Heart right ventricle (tissue), 16 donors: ENCODE results near the gene HDHD2. TPM values are rescaled to one million over a fixed set of nuclear protein-coding genes. Genes with fewer than 3 reads are reported as not detected.

ENCODE experiments used
- ATAC-seq, 8 donors: fragments of 200-7000 bp; cut with Tn5 transposase; one replicate each; pipeline ENCODE4 v1.9.1; 2020; ENCODE audit warnings: mild to moderate bottlenecking in 8 of 8, moderate library complexity in 8 of 8, moderate number of reproducible peaks in 1 of 8
- DNase-seq, 2 donors: peaks; one replicate each; pipeline ENCODE4 v3.0.0-alpha.2; 2020
- H3K27ac ChIP-seq, 10 donors: fragments of 200-600 bp; sonication (generic) in 2 of 10; one replicate each; pipeline versions ENCODE4 v1.5.0 to v1.8.0; 2020 to 2022; ENCODE audit warnings: mild to moderate bottlenecking in 3 of 10
- H3K27me3 ChIP-seq, 7 donors: fragments of 200-600 bp; one replicate each; pipeline ENCODE4 v1.8.0; 2021 to 2022; ENCODE audit warnings: mild to moderate bottlenecking in 2 of 7
- H3K36me3 ChIP-seq, 9 donors: fragments of 200-600 bp; sonication (generic) in 1 of 9; one replicate each; pipeline versions ENCODE4 v1.5.0 to v1.8.0; 2020 to 2022; ENCODE audit warnings: mild to moderate bottlenecking in 2 of 9
- H3K4me1 ChIP-seq, 9 donors: fragments of 200-600 bp; sonication (generic) in 1 of 9; one replicate each; pipeline versions ENCODE4 v1.5.0 to v1.8.0; 2020 to 2022; ENCODE audit warnings: mild to moderate bottlenecking in 4 of 9
- H3K4me3 ChIP-seq, 10 donors: fragments of 200-600 bp; sonication (generic) in 2 of 10; one replicate each; pipeline versions ENCODE4 v1.5.0 to v1.8.0; 2020 to 2022; ENCODE audit warnings: mild to moderate bottlenecking in 7 of 10, moderate library complexity in 2 of 10
- H3K9me3 ChIP-seq, 11 donors: fragments of 200-600 bp in 10 of 11; sonication (generic) in 2 of 11; one replicate each; pipeline versions ENCODE4 v1.5.0 to v1.8.0; 2013 to 2022; ENCODE audit warnings: mild to moderate bottlenecking in 2 of 11, control low read depth in 1 of 11, moderate library complexity in 1 of 11
- CTCF ChIP-seq, 9 donors: fragments of 200-600 bp; sonication (generic) in 2 of 9; IDR thresholded peaks; one replicate each; pipeline versions ENCODE4 v1.5.0 to v1.8.0; 2021 to 2022; ENCODE audit warnings: antibody characterized with exemption in 9 of 9, mild to moderate bottlenecking in 5 of 9, moderate library complexity in 1 of 9
- WGBS, 2 donors: extraction: QIAGEN DNeasy Blood & Tissue Kit; methylation state at CpG; one replicate each; pipeline ENCODE4 v1.1.7; 2013; ENCODE audit warnings: inconsistent platforms in 1 of 2; 5-methylcytosine and 5-hydroxymethylcytosine counted together
- intact Hi-C, 10 donors: fragments of 100-400 bp; cut with DNase I; formaldehyde crosslinking; loops; one replicate each; pipeline versions ENCODE4 v1.11.1 to v1.14.2; 2022
- polyA plus RNA-seq, 2 donors: library from polyadenylated mRNA; stranded (reverse); fragments of 200-250 nt; gene quantifications; one replicate each; pipeline ENCODE4 v1.2.3, GENCODE V29; 2013
- total RNA-seq, 10 donors: library from RNA; stranded (reverse); fragmentation: NEBNext Ultra II Directional in 3 of 10; extraction: Animal tissue kit (Norgen Biotek cat#: 25700) in 3 of 10; gene quantifications; one replicate each; pipeline versions ENCODE4 v1.2.1 to v1.2.4, GENCODE V29; 2021 to 2023
- donor health status: Arrhythmogenic right ventricular cardiomyopathy.
- donor health status: ischemic (EF 13 %, LVEDD 7.1; RV severe dilation, severe dysfunction).
- donor health status: healthy with polysubstance abuse.
- donor health status: DM: no; HTN: yes; CAD: no.
- donor health status: DM: no; HTN: no; CAD: no.
- donor health status: ischemic (EF 25% LVEDD 6.9; RV normal size, moderate dysfunction).
- donor health status: ischemic (EF 25% LVEDD 5.7; RV mildly dilated, moderate dysfunction).
- donor health status: healthy.
- donor health status: DM: yes; HTN: yes; CAD: no.
- donor health status: Ischemic cardiomyopathy.
- donor health status: ischemic (EF 35%, LVEDD 5.7; RV mildly dilated, moderate dysfunction).
- donor health status: nonischemic (EF 11% LVEDD 7.7; RV severe dilation, severe dysfunction).
- donor health status: DM: yes; HTN: yes; CAD: no.
- donor health status: PGD.
- donor health status: ischemic (EF 29% LVEDD 5.4; RV normal size, mild dysfunction).
- donor health status: nonischemic (EF 23%, LVEDD 6.1; RV moderate dilation, normal function).

HDHD2 gene
- total and polyA plus RNA-seq, 12 donors, result 16.8 to 52.4 (median 38.2) TPM

- TF ChIP-seq CTCF (IDR thresholded peaks at IDR 0.05), result no peak
- Histone ChIP-seq H3K36me3 (peaks cover 0 to 4% (median 0%) of the 10 kb centered on the region in 9 donors), H3K27ac (peak overlapping the region in 2 of 10 donors; percentile 19 to 38), H3K9me3 (no peaks in the 10 kb centered on the region), H3K27me3 (no peaks in the 10 kb centered on the region), H3K4me1 (peaks cover 0 to 49% (median 24%) of the 10 kb centered on the region in 9 donors), H3K4me3 (no peak overlapping the region)
- ATAC-seq (peak in 4 of 8 donors; percentile 41 to 83 (median 56)), DNase-seq (no peak)
- 77 to 79% methylated on average over 4 of the region's 4 CpGs for WGBS, 2 donors
- intact Hi-C loops, result no loop called here
Measured at GRCh38 chr18:47143899-47144485, 6.3 kb downstream of the HDHD2 start.

- H3K27me3 ChIP-seq, result no peaks in the 10 kb centered on the region
- ATAC-seq (no peak), DNase-seq (no peak)
- H3K36me3 ChIP-seq, result peaks cover 0 to 4% (median 0%) of the 10 kb centered on the region in 9 donors
- H3K4me3 ChIP-seq, result no peak overlapping the region
- H3K27ac ChIP-seq, result no peak overlapping the region
- peaks cover 0 to 42% (median 15%) of the 10 kb centered on the region in 9 donors for H3K4me1 ChIP-seq
- no peaks in the 10 kb centered on the region for H3K9me3 ChIP-seq
- WGBS, 2 donors, result 97 to 99% methylated on average over 5 of the region's 5 CpGs
- intact Hi-C loops, result no loop called here
- TF ChIP-seq CTCF (IDR thresholded peaks at IDR 0.05), result no peak
Measured at GRCh38 chr18:47143153-47143552, 7.1 kb downstream of the HDHD2 start.

- Histone ChIP-seq H3K4me1 (peaks cover 0 to 26% (median 14%) of the 10 kb centered on the region in 9 donors), H3K4me3 (no peak overlapping the region), H3K27ac (no peak overlapping the region), H3K27me3 (no peaks in the 10 kb centered on the region), H3K36me3 (peaks cover 0 to 10% (median 0%) of the 10 kb centered on the region in 9 donors), H3K9me3 (no peaks in the 10 kb centered on the region)
- intact Hi-C loops, result no loop called here
- DNase-seq (no peak), ATAC-seq (no peak)
- TF ChIP-seq CTCF (IDR thresholded peaks at IDR 0.05), result no peak
Measured at GRCh38 chr18:47141289-47141688, 9.0 kb downstream of the HDHD2 start.

GRCh38 chr18:47121146-47121545 lies 29.2 kb downstream of the HDHD2 start:
- Histone ChIP-seq H3K9me3 (no peaks in the 10 kb centered on the region), H3K4me3 (no peak overlapping the region), H3K27ac (no peak overlapping the region), H3K27me3 (no peaks in the 10 kb centered on the region), H3K4me1 (no peaks in the 10 kb centered on the region), H3K36me3 (peaks cover 0 to 63% (median 0%) of the 10 kb centered on the region in 9 donors)
- no peak for TF ChIP-seq CTCF (IDR thresholded peaks at IDR 0.05)
- intact Hi-C loops, result no loop called here
- WGBS, 2 donors, result 96 to 98% methylated on average over 3 of the region's 3 CpGs
- no peak for DNase-seq
- no peak for ATAC-seq
